NCI-H748 (cell line): ENCODE measurements around the gene BNC2.

Experiments used
- DNase-seq: peaks from one replicate; lab custom pipeline; 2025; ENCODE audit not compliant: unreplicated experiment; lab: John Stamatoyannopoulos, UW

The BNC2 gene

GRCh38 chr9:16869882-16870595 lies 431 bp downstream of the BNC2 start:
- peak; percentile 66 for DNase-seq

- DNase-seq, result peak; percentile 74
These were observed 1.2 kb downstream of the BNC2 start for GRCh38 chr9:16869131-16869881.

- no peak for DNase-seq
These were observed 1.8 kb downstream of the BNC2 start for GRCh38 chr9:16868701-16869100.

- no peak for DNase-seq
These were observed 2.7 kb downstream of the BNC2 start for GRCh38 chr9:16867576-16868311.

GRCh38 chr9:16866587-16866986 lies 3.9 kb downstream of the BNC2 start:
- no peak for DNase-seq

GRCh38 chr9:16864649-16865434 lies 5.6 kb downstream of the BNC2 start:
- no peak for DNase-seq

- DNase-seq, result no peak
These were observed 22.3 kb downstream of the BNC2 start for GRCh38 chr9:16848179-16848578.

- DNase-seq, result no peak
These were observed 23.5 kb downstream of the BNC2 start for GRCh38 chr9:16846986-16847385.

- DNase-seq, result no peak
These were observed 24.1 kb downstream of the BNC2 start for GRCh38 chr9:16846367-16846766.

- no peak for DNase-seq
These were observed 35.7 kb downstream of the BNC2 start for GRCh38 chr9:16834817-16835216.

- DNase-seq, result no peak
These were observed 37.1 kb downstream of the BNC2 start for GRCh38 chr9:16833296-16833835.

- no peak for DNase-seq
These were observed 38.4 kb downstream of the BNC2 start for GRCh38 chr9:16832101-16832500.

GRCh38 chr9:16830806-16831205 lies 39.7 kb downstream of the BNC2 start:
- no peak for DNase-seq

- peak; percentile 39 for DNase-seq
These were observed 41.9 kb downstream of the BNC2 start for GRCh38 chr9:16828340-16829281.

GRCh38 chr9:16825971-16826625 lies 44.4 kb downstream of the BNC2 start:
- no peak for DNase-seq

- no peak for DNase-seq
These were observed 45.1 kb downstream of the BNC2 start for GRCh38 chr9:16825331-16825725.

- DNase-seq, result peak; percentile 90
These were observed 45.7 kb downstream of the BNC2 start for GRCh38 chr9:16824545-16825330.

GRCh38 chr9:16823906-16824305 lies 46.6 kb downstream of the BNC2 start:
- DNase-seq, result no peak
